HEK293T (cell line): ENCODE results near the gene FAM193A.

Experiments used
- CTCF ChIA-PET: fragments of 350-600 bp; formaldehyde crosslinking; extraction: SDS; loops from one replicate; lab custom pipeline; 2021; ENCODE audit warnings: antibody characterized with exemption, inconsistent platforms; lab: Yijun Ruan, JAX
- POLR2A ChIA-PET: fragments of 350-600 bp; formaldehyde crosslinking; extraction: SDS; loops from one replicate; lab custom pipeline; 2020; ENCODE audit warnings: antibody characterized with exemption, inconsistent platforms; lab: Yijun Ruan, JAX
- DNase-seq: peaks from one replicate; pipeline ENCODE4 v3.0.0; 2012; ENCODE audit warnings: mixed read lengths; ENCODE audit errors: extremely low spot score
- ARNT ChIP-seq: fragments of 450-650 bp; IDR thresholded peaks from 2 replicates; pipeline ENCODE4 v1.6.1; 2017; ENCODE audit warnings: mild to moderate bottlenecking
- BHLHE40 ChIP-seq: fragments of 450-650 bp; IDR thresholded peaks from 2 replicates; pipeline ENCODE4 v1.6.1; 2016; ENCODE audit warnings: mild to moderate bottlenecking, moderate library complexity, borderline replicate concordance
- CTBP1 ChIP-seq: fragments of 450-650 bp; IDR thresholded peaks from 2 replicates; pipeline ENCODE4 v1.6.1; 2016; ENCODE audit warnings: borderline replicate concordance
- ELF4 ChIP-seq: fragments of 450-650 bp; IDR thresholded peaks from 2 replicates; pipeline ENCODE4 v1.6.1; 2017; ENCODE audit warnings: antibody characterized with exemption
- FOXA1 ChIP-seq: fragments of 450-650 bp; IDR thresholded peaks from 2 replicates; pipeline ENCODE4 v1.6.1; 2016; ENCODE audit warnings: mild to moderate bottlenecking
- FOXK2 ChIP-seq: fragments of 450-650 bp; IDR thresholded peaks from 2 replicates; pipeline ENCODE4 v1.6.1; 2016; ENCODE audit warnings: mild to moderate bottlenecking
- FOXM1 ChIP-seq: fragments of 450-650 bp; IDR thresholded peaks from 2 replicates; pipeline ENCODE4 v1.6.1; 2017; ENCODE audit warnings: mild to moderate bottlenecking, borderline replicate concordance
- HDGF ChIP-seq: fragments of 450-650 bp; IDR thresholded peaks from 2 replicates; pipeline ENCODE4 v1.6.1; 2017; ENCODE audit warnings: antibody characterized with exemption, borderline replicate concordance
- L3MBTL2 ChIP-seq: fragments of 450-650 bp; conservative IDR thresholded peaks from 2 replicates; pipeline ENCODE4 v1.6.1; 2016; ENCODE audit warnings: mild to moderate bottlenecking
- LEF1 ChIP-seq: fragments of 450-650 bp; IDR thresholded peaks from 2 replicates; pipeline ENCODE4 v1.6.1; 2017; ENCODE audit warnings: mild to moderate bottlenecking, borderline replicate concordance
- NFRKB ChIP-seq: fragments of 450-650 bp; IDR thresholded peaks from 2 replicates; pipeline ENCODE4 v1.6.1; 2016; ENCODE audit warnings: mild to moderate bottlenecking, moderate library complexity
- PKNOX1 ChIP-seq: fragments of 450-650 bp; IDR thresholded peaks from 2 replicates; pipeline ENCODE4 v1.6.1; 2016
- SP1 ChIP-seq: fragments of 450-650 bp; IDR thresholded peaks from 2 replicates; pipeline ENCODE4 v1.6.1; 2017
- SUZ12 ChIP-seq: fragments of 450-650 bp; IDR thresholded peaks from 2 replicates; pipeline ENCODE4 v1.6.1; 2016; ENCODE audit warnings: mild to moderate bottlenecking
- TARDBP ChIP-seq: fragments of 450-650 bp; IDR thresholded peaks from 2 replicates; pipeline ENCODE4 v1.6.1; 2016
- ZNF384 ChIP-seq: fragments of 450-650 bp; IDR thresholded peaks from 2 replicates; pipeline ENCODE4 v1.6.1; 2016

Gene FAM193A

GRCh38 chr4:2689825-2690700, 153.6 kb downstream of the FAM193A start:
- ChIA-PET POLR2A (no interaction called here), CTCF (interaction anchor here (1.4 kb wide), 1 partner anchor 469 kb away, joined by 3 read pairs; no protein-coding TSS in a partner anchor)
- no peak for TF ChIP-seq TARDBP
- TF ChIP-seq ELF4, result no peak
- TF ChIP-seq HDGF, result no peak
- no peak for TF ChIP-seq BHLHE40
- no peak for TF ChIP-seq NFRKB
- no peak for TF ChIP-seq FOXA1
- TF ChIP-seq L3MBTL2, result no peak
- no peak for TF ChIP-seq ZNF384
- no peak for DNase-seq

GRCh38 chr4:2691313-2691712, 154.9 kb downstream of the FAM193A start:
- CTCF ChIA-PET, result interaction anchor here (0.9 to 1.4 kb wide), 2 partner anchors 10 to 471 kb away, joined by 3 read pairs; no protein-coding TSS in a partner anchor
- POLR2A ChIA-PET, result no interaction called here
- TF ChIP-seq ELF4 (no peak), L3MBTL2 (no peak), FOXA1 (no peak), NFRKB (no peak), HDGF (no peak), CTBP1 (no peak), FOXM1 (no peak), SUZ12 (no peak), SP1 (no peak), ARNT (no peak), TARDBP (no peak), PKNOX1 (no peak), ZNF384 (no peak), FOXK2 (no peak), LEF1 (no peak), BHLHE40 (no peak)
- no peak for DNase-seq

- DNase-seq, result no peak
- ChIA-PET POLR2A (no interaction called here), CTCF (interaction anchor here (0.9 kb wide), 1 partner anchor 11 kb away, joined by 3 read pairs; no protein-coding TSS in a partner anchor)
- TF ChIP-seq NFRKB (no peak), ZNF384 (no peak), SP1 (no peak), FOXA1 (no peak), FOXM1 (no peak), TARDBP (no peak), ELF4 (no peak), PKNOX1 (no peak), HDGF (no peak), ARNT (no peak), SUZ12 (no peak), BHLHE40 (no peak), LEF1 (no peak)
Measured at GRCh38 chr4:2691952-2692435, 155.5 kb downstream of the FAM193A start.

GRCh38 chr4:2694691-2695090, 158.2 kb downstream of the FAM193A start:
- CTCF ChIA-PET, result no interaction called here

GRCh38 chr4:2695346-2696060, 159.1 kb downstream of the FAM193A start:
- no peak for DNase-seq
- ChIA-PET POLR2A (no interaction called here), CTCF (no interaction called here)
- TF ChIP-seq FOXM1, result no peak
- TF ChIP-seq CTBP1, result no peak
- TF ChIP-seq FOXA1, result no peak
- TF ChIP-seq TARDBP, result no peak
- no peak for TF ChIP-seq SP1
- no peak for TF ChIP-seq NFRKB
- TF ChIP-seq L3MBTL2, result no peak
- TF ChIP-seq ELF4, result no peak
- no peak for TF ChIP-seq HDGF
- no peak for TF ChIP-seq FOXK2
- TF ChIP-seq BHLHE40, result no peak
- TF ChIP-seq SUZ12, result no peak
- TF ChIP-seq ZNF384, result no peak
- TF ChIP-seq PKNOX1, result no peak
- TF ChIP-seq LEF1, result no peak
- no peak for TF ChIP-seq ARNT

More at GRCh38 chr4:2694691-2695090, 158.2 kb downstream of the FAM193A start:
- TF ChIP-seq FOXM1 (no peak), TARDBP (no peak)
- POLR2A ChIA-PET, result no interaction called here
- DNase-seq, result no peak
